Activated CD8-positive, alpha-beta memory T cell treated with anti-CD3 and anti-CD28 coated beads, Interleukin-2, amount 50 U/mL, for 1 hour (primary cell): ENCODE measurements around the gene KHNYN.
"Not testable (repeated sequence)": the region's sequence is repeated elsewhere in the genome, so short reads cannot be mapped to it uniquely, and the experiment has no call there.

ENCODE experiments used
- DNase-seq: peaks from one replicate; pipeline ENCODE4 v3.0.0-alpha.2; 2020; ENCODE audit errors: extremely low read depth

KHNYN gene

GRCh38 chr14:24473211-24473610, 43.5 kb downstream of the KHNYN start:
- DNase-seq = no peak

DNA sequence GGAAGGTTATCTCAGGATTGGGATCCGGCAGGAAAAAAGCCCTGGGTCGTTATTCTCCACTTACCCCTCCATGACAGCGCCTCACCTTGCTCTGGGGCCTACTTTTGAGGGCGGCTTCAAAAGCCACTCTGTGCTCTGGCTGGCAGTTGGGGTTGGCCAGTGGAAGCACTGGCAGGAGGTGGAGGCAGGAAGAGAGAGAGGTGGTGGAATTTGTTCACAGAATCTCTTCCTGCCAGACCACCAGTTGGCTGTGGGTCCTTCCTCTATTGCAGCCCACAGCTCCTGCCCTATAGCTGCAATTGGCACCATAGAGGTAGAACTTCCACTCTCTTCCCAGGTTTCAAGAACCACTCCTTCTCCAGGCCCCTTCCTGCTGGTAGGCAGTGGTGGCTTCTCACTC, 45.5 kb downstream of the KHNYN start:
- DNase-seq = no peak

DNA sequence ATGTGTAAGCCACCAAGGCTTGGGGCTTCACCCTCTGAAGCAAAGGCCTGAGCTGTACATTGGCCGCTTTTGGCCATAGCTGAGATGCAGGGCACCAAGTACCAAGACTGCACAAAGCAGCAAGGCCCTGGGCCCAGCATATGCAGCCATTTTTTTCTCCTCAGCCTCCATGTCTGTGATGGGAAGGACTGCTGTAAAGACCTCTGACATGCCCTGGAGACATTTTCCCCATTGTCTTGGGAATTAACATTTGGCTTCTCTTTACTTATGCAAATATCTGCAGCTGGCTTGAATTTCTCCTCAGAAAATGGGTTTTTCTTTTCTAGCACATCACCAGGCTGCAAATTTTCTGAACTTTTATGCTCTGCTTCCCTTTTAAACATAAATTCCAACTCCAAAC, 50.2 kb downstream of the KHNYN start:
- not testable (repeated sequence) for DNase-seq

GRCh38 chr14:24481622-24482324, 52.0 kb downstream of the KHNYN start:
- no peak for DNase-seq

DNA sequence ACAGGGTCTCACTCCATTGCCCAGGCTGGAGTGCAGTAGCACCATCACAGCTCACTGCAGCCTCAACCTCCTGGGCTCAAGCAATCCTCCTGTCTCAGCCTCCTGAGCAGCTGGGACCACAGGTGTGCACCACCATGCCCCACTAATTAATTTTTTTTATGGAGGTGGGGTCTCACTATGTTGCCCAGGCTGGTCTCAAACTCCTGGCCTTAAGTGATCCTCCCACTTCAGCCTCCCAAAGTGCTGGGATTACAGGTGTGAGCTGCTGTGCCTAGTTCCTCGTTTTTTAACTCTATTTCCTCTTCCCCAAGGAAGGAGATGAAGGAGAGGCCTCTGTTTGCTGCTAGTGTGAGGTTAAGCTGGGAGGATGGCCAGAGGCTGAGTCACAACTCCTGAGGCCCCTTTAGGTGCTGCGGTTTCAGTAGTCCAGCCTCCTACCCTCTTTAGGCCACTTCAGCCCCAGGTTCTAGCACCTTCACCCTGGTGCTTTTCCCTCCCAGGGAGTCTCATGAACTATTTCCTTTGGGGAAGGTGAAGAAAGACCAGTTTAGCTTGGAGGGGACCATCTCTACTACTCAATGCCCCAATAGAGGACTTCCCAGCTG, 53.0 kb downstream of the KHNYN start:
- not testable (repeated sequence) for DNase-seq

DNA sequence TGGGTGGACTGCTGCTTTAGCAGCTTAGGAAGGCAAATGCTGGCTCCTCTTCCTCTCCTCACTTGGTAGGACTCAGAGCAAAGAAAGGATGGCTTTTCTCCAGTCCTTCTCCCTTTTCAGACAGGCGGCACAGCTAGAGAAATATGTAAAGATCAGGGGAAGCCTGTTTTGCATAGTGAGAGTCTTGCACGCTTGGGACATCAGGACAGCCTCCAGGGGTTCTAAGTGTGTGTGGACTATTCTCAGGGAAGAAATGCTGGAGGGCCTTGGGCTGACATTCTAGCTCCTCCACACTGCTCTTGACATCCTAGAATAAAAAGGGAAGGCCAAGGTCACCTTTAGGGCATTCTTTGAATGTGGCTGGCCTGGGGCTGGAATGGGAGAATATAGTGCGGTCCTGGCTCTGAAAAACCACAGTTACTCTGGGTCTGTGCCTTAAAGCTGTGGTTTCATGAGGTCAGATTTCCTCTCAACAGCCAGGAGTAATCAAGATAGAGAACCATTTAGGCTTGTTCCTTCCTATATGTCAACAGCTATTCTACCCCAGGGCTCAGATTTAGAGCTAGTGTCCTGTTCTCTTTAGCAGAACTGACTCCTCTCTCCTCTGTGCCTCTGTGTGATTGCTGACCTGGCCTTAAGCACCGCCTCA, 54.0 kb downstream of the KHNYN start:
- DNase-seq = no peak
